Left lobe of liver (tissue), 2 donors: Measurements from ENCODE around the gene NRN1. TPM values are rescaled to one million over a fixed set of nuclear protein-coding genes. Genes with fewer than 3 reads are reported as not detected.
"Not testable (repeated sequence)": the region's sequence is repeated elsewhere in the genome, so short reads cannot be mapped to it uniquely, and the experiment has no call there.

Source experiments
- ATAC-seq: fragments of 200-7000 bp; cut with Tn5 transposase; one replicate; pipeline ENCODE4 v1.9.1; 2020; ENCODE audit warnings: mild to moderate bottlenecking, moderate library complexity
- DNase-seq: peaks from one replicate; pipeline ENCODE4 v3.0.0-alpha.2; 2020; ENCODE audit warnings: low spot score
- total RNA-seq: library from RNA; stranded (reverse); gene quantifications from one replicate; pipeline ENCODE4 v1.2.1, GENCODE V29; 2021
- donor health status: DM: no; HTN: no; CAD: no; lungs with moderate emphysema.
- donor health status: DM: no; HTN: yes; CAD: no.

NRN1 gene
- total RNA-seq, 1 donor from 2014 or later = 1.8 TPM

DNA sequence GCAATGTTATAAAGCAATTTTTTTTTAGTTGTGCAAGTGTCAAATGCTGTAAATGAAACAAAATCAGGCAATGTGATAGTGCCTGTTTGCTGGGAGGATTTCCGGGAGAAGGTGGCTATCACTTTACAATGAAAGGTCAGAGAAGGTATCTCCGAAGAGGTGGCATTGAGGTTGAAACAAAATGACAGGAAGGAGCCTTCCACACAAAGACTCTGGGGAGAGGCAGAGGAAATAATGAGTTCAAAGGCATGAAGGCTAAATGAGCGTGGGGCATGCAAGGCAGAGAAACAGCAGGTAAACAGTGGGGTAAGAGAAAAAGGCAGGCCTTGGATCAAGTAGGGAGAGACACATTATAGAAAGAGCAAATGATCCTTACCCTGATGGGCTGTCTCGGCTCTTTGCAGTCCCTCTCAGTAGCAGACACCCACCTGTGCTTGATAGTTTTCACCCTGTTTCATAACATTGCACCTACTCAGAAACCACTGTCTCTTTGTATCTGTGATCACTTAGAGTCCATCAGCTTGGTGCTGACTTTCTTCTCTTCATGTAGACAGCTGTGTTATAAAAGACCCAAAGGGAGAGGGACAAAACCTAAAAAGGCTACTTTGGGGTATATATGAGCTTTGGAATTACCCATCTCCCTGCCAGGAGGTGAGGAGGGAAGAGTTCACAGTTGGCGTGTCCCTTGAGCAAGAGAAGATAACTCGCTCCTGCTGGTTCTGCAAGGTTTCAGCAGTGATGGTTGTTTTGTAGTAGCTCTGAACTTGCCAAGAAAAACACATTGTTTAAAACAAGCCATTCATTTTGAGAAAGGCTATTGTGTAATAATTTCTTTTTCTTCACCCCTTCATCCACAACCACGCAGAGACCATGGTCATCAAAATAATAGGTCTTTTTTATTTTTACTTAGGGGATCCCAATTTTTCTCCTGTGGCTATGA is 22.3 kb downstream of the NRN1 start:
- DNase-seq (no peak), ATAC-seq (no peak)

- no peak for ATAC-seq
- DNase-seq = no peak
Measured at GRCh38 chr6:5981126-5982026, 25.3 kb downstream of the NRN1 start.

GRCh38 chr6:5979650-5980420 is 26.9 kb downstream of the NRN1 start:
- ATAC-seq = no peak
- DNase-seq = no peak

DNA sequence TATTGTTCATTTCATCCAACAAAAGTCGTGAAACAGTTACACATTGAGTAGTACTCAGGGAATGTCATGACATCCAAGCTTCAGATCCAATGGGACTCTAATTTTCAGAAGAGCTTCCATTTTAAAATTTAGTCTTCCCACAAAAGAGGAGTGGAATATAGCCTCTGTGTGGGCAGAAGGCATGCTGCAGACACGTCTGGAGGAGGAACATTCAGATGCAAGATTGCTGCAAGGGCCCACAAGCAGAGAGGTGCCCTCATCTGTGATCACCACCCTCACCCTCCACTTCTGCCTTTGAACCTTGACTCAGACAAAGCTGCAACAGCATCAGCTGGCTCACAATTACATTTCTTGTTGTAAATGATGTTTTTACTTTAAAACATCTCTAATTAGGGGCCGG is 29.9 kb downstream of the NRN1 start:
- no peak for DNase-seq
- no peak for ATAC-seq

GRCh38 chr6:5968817-5969734 is 37.6 kb downstream of the NRN1 start:
- DNase-seq (no peak), ATAC-seq (peak; percentile 29)

GRCh38 chr6:5968036-5968435 is 38.7 kb downstream of the NRN1 start:
- ATAC-seq, DNase-seq: not testable (repeated sequence)

GRCh38 chr6:5967594-5967993 is 39.1 kb downstream of the NRN1 start:
- no peak for ATAC-seq
- DNase-seq = no peak

- no peak for ATAC-seq
- no peak for DNase-seq
Measured at GRCh38 chr6:5962794-5963193, 43.9 kb downstream of the NRN1 start.

DNA sequence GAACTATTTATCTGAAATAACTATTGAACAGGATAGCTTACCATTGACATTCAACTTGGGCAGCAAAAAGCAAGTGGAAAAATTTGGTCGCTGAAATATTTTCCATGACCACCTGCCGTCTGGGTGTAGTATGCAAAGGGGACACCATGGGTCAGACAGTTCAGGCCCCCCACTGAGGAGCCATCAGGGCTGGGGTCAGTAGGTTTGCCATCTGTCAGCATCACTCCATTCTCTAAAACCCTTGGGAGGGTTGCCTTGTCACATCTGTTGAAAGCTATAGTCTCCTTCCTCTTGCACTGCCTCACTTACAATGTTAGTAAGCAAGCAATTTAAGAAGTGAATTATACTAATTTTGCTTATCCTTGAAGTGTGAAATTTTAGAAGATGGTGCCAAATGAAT is 44.9 kb downstream of the NRN1 start:
- ATAC-seq (no peak), DNase-seq (no peak)

- no peak for ATAC-seq
Measured at GRCh38 chr6:5960456-5960855, 46.3 kb downstream of the NRN1 start.

DNA sequence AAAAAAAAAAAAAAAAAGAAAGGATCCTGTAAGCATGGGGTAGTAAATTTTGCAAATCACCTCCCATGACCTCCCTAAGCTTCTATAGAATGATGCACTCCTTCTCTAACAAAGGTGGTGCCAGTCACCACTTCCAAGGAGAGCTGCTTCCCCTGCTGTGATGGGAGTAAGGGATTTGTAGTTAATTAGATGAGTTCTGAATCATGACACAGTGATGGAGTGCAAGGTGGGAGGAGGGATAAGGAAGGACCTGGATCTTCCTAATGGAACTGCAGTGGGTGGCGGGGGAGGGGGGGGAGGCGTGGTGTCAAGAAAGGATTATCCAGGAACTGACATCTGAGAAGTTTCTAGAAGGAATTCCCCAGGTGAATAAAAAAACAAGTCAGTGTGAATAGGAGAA is 47.8 kb downstream of the NRN1 start:
- no peak for DNase-seq
- ATAC-seq = no peak

More at GRCh38 chr6:5960456-5960855, 46.3 kb downstream of the NRN1 start:
- no peak for DNase-seq

DNA sequence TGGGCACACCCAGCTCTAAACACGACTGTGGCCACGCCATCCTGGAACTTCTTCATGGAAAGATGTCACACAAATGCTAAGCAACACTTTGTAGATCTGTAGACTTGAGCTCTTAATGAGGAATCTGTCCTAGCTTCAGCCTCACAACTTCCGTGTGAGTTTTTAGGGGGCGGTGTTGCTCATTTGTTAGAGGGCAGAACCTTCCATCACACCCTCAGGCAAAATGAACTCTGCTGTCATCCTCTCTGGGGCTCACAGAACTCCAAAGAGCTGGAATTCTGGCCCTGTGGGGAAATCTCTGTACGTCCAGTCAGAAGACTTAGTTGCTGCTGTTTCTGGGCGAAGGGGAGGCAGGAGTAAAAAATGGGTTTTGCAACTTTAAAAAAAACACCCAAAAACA is 49.8 kb downstream of the NRN1 start:
- DNase-seq = no peak
- no peak for ATAC-seq

DNA sequence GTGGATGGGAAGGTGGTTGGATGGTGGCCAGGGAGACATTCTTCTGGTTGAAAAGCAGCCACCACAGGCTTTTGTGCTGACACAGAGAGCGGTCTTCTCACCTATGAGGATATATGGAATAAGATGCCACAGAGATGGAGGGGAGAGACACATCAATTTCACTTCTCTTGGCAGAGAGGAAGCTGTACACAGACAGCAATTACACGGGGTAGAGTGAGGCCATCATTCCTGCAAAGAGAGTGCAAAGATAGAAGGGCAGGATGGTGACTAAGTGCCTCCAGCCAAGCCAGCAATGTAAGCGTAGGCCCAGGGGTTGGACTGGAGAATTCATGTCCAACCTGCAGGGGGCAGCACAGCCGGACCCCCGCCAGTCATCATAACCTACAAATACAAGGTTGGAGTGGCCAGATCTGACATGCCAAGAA is 56.4 kb downstream of the NRN1 start:
- ATAC-seq = peak; percentile 60
- no peak for DNase-seq
